ENCODE results near the gene TRHDE.

Gene TRHDE

GRCh38 chr12:72272091-72272661 lies at the start of gene TRHDE:
Gene TRHDE, plus strand, starts transcription at chr12:72272370. Its CDS starts 274 bp downstream, at chr12:72272644.
- no peak for DNase-seq

GRCh38 chr12:72226510-72226909 lies 45.7 kb upstream of the TRHDE start:
- DNase-seq: no peak

DNA sequence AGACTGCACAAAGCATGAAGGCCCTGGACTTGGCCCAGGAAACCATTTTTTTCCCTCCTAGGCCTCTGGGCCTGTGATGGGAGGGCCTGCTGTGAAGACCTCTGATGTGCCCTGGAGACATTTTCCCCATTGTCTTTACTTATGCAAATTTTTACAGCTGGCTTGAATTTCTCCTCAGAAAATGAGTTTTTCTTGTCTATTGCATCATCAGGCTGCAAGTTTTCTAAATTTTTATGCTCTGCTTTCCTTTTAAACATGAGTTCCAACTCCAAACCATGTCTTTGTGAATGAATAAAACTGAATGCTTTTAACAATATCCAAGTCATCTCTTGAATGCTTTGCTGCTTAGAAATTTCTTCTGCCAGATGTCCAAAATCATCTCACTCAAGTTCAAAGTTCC lies 43.7 kb upstream of the TRHDE start:
- DNase-seq: no peak

GRCh38 chr12:72230589-72230988 lies 41.6 kb upstream of the TRHDE start:
- no peak for DNase-seq

- no peak for DNase-seq
These were observed 37.3 kb upstream of the TRHDE start for GRCh38 chr12:72234886-72235285.

GRCh38 chr12:72236071-72236705 lies 36.0 kb upstream of the TRHDE start:
- no peak for DNase-seq

DNA sequence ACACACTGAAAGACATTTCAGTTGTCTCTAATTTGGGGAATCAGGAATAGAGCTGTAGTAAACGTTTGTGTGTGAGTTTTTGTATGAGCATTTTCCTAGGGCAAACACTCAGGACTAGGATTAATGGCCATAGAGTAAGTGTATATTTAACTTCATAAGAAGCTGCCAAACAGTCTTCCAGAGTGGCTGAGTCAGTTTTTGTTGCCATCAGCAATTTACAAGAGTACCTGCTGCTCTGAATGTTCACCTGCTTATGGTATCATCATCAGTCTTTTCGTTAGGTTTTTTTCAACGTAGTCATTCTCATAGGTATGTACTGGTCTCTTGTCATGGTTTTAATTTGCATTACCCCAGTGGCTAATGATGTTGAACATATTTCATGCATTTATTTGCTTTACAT lies 30.6 kb upstream of the TRHDE start:
- no peak for DNase-seq

DNA sequence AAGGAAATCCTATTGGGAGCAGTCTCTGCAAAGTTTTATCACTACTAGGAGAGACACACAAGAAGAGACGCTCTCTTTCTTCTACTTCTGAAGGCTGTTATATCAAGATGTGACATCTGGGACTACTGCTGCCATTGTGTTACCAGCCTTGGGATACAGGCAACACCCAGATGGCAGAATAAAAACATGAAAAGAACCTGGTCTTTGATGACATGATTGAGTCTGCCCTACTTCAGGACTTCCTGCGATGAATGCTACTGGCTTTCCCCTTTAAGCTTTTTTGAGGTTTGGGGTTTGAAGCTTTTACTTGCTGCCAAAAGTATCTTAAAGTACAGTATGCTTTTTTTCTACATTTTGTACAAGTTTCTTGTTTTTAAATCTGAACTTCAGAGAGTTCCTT lies 29.2 kb upstream of the TRHDE start:
- DNase-seq: no peak

GRCh38 chr12:72246370-72246769 lies 25.8 kb upstream of the TRHDE start:
- DNase-seq: no peak

DNA sequence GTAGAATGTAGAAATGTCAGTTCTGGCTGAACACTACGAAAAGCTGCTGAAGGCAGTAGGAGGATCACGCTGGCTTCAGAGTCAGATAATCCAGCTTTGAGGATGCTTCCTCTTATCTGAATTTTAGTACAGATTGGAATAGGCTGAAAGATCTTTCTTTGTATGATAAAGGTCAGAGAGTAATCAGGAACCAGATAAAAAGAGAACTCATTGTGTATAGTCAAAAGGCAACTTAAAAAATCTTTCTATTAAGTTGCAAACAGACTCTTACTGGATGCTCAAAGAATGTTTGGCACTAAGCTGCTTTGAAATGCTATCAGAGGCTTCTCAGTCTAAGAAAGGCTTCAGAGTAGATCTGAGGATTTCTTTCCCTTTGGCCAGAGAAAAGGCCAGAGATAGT lies 21.8 kb upstream of the TRHDE start:
- DNase-seq: no peak

DNA sequence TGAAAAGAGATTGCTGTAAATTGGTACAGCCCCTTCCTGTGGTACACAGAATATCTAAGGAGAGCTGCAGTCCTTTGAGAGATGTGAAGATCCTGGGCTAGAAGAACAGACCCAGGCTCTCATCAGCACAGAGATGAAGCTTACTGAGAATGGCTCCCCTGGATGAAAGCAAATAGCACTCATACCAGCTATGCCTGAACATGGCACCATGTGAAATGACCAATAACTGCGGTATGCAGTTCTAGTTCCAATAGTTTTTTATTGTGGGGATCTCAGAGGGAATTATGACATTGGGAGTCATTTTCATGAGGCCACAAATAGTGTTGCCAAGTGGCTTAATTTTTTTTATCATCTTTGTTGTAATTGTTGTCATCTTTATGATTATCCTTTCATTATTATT lies 15.4 kb upstream of the TRHDE start:
- DNase-seq: no peak

- no peak for DNase-seq
These were observed 10.3 kb upstream of the TRHDE start for GRCh38 chr12:72261885-72262284.

DNA sequence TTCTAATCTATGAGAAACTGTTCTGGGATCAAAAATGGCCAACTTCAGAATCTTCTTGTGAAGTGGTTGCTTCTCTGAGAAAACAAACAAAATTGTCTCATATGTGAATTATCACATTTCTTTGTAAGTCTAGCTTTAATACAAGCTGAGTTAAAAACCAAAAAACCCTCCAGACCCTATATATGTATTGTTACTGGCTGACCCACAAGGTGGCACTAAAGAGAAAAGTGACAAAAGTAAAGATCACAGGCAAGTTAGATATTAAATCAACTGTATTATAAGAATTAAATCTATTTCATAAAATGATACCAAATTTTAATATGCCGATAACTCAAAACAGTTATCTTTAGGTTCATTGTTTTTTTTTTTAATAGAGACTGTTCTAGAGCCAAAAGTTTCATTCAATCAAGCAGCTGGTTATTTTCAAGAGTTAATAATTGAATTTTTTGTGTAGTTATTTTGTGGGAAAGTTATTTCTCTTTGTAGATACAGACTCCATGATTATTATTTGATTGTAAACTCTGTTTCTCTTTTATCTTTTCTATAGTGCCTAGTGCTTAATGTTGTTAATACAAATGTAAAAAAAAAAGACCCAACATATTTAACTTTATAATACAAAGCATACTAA lies 7.5 kb upstream of the TRHDE start:
- no peak for DNase-seq

- DNase-seq: no peak
These were observed 4.2 kb upstream of the TRHDE start for GRCh38 chr12:72267974-72268373.

GRCh38 chr12:72268386-72268785 lies 3.8 kb upstream of the TRHDE start:
- no peak for DNase-seq

GRCh38 chr12:72269491-72269890 lies 2.7 kb upstream of the TRHDE start:
- no peak for DNase-seq

DNA sequence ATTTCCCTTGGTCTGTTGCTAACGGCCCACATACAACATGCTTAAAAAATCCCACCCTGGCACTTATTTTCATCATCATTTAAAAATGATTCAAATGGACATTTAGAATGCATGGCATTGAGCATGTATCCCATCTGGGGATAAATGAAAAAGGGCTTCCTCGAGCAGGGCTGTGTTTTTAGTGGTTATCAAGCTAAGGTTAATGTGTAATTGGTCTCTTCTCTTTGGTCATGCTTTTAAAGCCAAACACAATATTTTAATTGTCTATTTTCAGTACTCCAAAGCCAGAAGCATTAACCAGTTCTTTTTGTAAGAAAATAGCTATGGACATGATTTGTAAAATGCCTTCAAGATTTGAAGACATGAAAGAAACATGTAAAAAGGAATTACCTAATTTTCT lies 1.9 kb upstream of the TRHDE start:
- no peak for DNase-seq

DNA sequence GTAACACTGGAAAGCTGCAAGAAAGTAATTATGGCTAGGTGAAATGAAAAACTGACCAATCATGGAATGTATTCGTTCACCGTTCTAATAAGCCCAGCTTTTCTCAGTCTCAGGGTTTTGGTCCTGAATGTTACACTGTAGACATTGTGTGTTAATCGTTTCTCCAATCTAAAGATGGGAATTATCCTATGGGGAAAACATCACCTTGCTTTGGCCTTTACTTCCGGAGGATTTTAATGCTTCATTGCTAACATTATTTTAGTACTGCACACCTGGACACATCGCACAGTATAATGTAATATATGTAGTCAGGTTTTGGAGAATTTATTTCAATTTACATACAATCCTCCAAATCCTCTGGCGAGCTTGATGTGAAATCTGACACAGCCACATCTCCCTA lies 1.2 kb upstream of the TRHDE start:
- DNase-seq: no peak

DNA sequence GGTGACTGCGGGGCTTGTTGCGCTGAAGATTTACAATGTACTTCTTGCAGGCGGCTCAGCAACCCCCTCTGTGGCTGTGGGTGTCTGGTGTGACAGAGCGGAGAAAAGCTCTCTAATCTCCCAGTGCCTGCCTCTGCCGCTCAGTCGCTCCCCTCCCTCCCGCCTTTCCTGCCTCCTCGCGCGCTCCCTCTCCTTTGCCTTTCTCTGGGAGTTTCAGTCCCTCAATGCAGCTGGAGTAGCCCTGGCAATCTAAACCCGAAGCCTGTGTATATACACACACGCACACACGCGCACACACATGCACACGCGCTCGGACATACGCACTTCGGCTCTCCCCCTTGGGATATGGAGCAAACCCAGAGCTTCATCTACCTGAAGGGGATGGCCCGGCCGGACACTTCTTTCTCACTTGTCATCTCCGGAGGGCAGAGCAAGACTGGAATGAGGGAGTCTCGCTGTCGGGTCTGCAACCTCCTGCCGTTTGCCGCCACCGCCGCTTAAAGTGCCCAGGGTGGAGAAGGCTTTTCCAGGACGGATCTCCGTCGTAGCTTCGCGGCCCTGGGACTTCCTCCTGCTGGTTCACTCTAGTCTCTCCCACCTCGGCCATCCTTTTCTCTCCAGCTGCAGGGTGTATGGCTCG lies 599 bp upstream of the TRHDE start:
- DNase-seq: no peak

DNA sequence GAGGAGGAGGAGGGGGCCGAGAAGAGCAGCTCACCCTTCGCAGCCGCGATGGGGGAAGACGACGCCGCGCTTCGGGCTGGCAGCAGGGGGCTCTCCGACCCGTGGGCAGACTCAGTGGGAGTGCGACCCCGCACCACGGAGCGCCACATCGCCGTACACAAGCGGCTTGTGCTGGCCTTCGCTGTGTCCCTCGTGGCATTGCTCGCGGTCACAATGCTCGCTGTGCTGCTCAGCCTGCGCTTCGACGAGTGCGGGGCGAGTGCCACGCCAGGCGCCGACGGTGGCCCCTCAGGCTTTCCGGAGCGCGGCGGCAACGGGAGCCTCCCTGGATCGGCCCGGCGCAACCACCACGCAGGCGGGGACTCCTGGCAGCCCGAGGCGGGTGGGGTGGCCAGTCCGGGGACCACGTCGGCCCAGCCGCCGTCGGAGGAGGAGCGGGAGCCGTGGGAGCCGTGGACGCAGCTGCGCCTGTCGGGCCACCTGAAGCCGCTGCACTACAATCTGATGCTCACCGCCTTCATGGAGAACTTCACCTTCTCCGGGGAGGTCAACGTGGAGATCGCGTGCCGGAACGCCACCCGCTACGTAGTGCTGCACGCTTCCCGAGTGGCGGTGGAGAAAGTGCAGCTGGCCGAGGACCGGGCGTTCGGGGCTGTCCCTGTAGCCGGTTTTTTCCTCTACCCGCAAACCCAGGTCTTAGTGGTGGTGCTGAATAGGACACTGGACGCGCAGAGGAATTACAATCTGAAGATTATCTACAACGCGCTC lies 745 bp downstream of the TRHDE start:
- no peak for DNase-seq

GRCh38 chr12:72273499-72273837 lies 1.3 kb downstream of the TRHDE start:
- no peak for DNase-seq

GRCh38 chr12:72273851-72274351 lies 1.7 kb downstream of the TRHDE start:
- no peak for DNase-seq

- no peak for DNase-seq
These were observed 2.8 kb downstream of the TRHDE start for GRCh38 chr12:72274931-72275330.
